Ramos (cell line): ENCODE results near the gene CGNL1.

Experiments used
- in situ Hi-C: fragments of 300-500 bp; cut with MboI; formaldehyde crosslinking; loops from one replicate; pipeline ENCODE4 v1.14.3; 2022; ENCODE audit warnings: low sequenced_read_pairs; ENCODE audit not compliant: unreplicated experiment

Gene CGNL1

GRCh38 chr15:57583282-57583681, 207.0 kb downstream of the CGNL1 start:
- in situ Hi-C loops = no loop called here

GRCh38 chr15:57583720-57584119, 207.4 kb downstream of the CGNL1 start:
- in situ Hi-C loops = no loop called here

DNA sequence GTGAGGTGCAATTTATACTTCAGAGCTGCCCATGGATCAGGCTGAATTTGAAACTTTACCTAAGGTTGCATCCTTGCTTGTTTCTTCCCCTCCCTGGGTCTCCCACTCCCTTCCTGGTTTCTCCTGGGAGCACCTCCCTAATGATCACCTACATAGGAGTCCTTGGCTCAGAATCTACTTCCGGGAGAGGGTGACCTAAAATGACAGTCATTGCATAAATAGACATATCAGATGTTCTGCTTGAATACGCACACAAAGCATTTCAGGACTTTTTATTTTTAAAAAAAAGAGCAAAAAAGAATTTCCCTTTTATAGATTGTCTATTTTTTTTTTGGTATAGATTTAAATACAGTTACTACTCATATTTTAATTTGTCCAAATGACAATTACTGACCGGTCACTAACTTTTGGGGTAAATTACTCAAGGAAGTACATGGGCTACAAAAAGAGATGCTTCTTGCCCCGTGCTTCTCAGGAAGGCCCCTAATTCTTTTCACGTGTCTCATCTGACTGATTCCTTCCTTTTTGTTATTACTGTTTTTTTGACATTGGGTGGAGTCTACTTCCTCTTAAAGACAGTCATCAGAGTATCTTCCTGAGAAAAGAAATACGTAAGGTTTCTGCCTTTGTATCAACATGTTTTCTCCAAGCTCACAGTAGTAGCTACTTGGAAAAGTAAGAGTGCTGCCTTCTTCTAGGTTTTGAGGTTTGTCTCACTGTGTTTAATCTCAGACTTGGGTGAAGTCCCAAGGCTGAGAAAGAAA, 210.5 kb downstream of the CGNL1 start:
- in situ Hi-C loops = no loop called here

GRCh38 chr15:57589281-57589680, 213.0 kb downstream of the CGNL1 start:
- in situ Hi-C loops = no loop called here

GRCh38 chr15:57589754-57590153, 213.4 kb downstream of the CGNL1 start:
- in situ Hi-C loops = no loop called here

GRCh38 chr15:57591237-57591821, 215.0 kb downstream of the CGNL1 start:
- in situ Hi-C loops = no loop called here

- in situ Hi-C loops = no loop called here
Measured at GRCh38 chr15:57591822-57592367, 215.6 kb downstream of the CGNL1 start, which contains the start of gene MYZAP. MYZAP (plus strand) TSS chr15:57591904; CDS start chr15:57592035, 131 bp downstream.

DNA sequence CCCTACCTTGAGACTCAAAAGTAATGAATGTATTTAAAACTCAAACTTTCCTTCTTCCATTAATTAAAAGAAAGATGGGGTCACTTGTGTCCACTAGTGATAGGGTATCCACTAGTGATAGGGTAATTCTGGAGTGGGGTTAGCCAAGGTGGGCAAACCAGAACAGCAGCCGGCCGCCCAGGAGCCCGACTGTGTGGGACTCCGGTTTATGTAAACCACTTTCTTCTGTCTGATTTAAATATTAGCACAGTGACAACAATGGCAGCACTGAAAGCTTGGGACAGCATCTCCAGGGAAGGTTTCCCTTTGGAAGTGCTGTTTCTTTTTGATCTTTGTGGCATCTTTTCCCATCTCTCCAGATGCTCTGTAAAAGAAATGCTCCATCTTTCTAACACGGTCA, 216.1 kb downstream of the CGNL1 start:
- in situ Hi-C loops = no loop called here

- in situ Hi-C loops = no loop called here
Measured at GRCh38 chr15:57592836-57593420, 216.6 kb downstream of the CGNL1 start.

DNA sequence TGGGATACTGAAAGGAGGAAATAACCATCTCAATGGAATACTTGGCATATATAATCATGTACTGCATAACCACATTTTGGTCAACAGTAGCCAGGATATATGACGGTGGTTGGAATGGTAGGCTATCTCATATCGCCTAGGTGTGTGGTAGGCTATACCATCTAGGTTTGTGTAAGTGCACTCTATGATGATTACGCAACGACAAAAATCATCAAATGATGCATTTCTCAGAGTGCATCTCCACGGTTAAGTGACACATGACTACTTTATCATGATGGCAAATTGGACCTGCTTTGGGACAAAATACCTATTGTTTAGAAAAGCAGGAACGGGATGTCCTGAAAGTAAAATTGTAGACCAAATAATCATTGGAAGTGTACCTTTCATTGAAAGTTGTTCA, 218.2 kb downstream of the CGNL1 start:
- in situ Hi-C loops = no loop called here

GRCh38 chr15:57595011-57595866, 218.9 kb downstream of the CGNL1 start:
- in situ Hi-C loops = no loop called here

DNA sequence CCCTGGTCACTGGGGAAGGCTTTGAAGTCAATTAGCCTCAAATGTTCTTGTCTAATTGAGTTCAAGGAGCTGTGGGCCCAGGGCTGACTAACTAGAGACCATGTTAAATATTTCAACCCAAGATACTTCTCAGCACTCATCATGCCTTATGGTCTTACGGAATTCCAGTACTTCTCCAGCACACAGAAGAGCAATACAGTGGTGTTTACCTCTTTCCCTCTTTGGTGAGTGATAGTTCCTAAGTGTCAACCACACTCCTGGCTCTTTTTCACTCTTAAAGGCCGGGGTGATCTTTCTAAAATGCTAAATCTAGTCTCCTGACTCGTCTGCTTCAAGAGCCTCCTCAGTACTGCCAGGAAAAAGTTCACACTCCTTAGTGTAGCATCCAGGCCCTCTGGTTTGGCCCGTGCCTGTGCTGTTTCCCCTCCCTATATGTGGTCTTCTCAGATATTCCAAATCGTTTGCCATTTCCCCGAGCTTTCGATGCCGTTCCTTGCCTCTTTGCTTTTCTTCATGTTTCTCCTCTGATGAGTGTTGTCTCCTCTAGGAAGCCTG, 220.1 kb downstream of the CGNL1 start:
- in situ Hi-C loops = no loop called here

GRCh38 chr15:57596978-57597377, 220.7 kb downstream of the CGNL1 start:
- in situ Hi-C loops = no loop called here

GRCh38 chr15:57597431-57597830, 221.1 kb downstream of the CGNL1 start:
- in situ Hi-C loops = no loop called here

DNA sequence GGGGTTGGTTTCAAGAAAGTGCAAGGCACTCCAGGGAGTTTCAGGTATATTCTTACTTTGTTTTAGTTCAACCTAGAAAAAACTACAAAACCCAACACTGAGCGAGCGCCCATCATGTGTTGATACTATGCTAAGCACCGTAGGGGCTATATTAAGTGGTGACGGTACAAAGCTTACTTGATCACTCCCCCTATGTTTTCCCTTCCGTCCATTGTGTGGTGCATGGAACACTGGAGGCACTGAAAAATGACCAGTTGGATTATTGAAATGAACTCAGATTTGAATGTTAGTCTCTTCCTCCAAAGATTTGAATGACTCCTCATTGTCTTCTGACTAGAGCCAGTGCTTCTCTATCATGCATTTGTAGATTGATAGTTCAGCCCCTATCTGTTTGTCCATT, 222.0 kb downstream of the CGNL1 start:
- in situ Hi-C loops = no loop called here

DNA sequence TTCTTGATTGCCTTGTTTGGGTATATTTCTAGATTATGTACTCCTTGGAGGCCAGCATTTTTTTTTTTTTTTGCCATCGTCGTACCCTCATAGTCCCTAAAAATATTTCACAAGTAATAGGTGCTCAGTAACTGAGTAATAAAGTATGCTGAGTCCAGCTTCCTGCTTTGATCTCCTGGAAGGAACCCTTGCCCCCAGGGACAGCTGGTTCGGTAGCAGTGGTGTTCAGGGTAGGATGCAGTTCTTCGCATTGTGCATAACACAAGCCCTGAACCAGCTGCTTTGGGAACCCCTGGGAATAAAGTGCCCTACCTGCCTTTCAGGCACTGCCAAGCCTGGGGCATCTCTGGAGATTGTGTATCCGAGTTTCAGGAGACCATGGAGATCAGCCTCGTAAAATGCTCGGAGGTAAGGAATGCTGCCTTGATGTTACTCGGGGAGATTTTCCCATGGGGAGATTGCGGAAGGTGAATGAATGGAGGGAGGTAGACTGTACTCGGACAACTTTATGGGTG, 223.0 kb downstream of the CGNL1 start:
- in situ Hi-C loops = no loop called here

DNA sequence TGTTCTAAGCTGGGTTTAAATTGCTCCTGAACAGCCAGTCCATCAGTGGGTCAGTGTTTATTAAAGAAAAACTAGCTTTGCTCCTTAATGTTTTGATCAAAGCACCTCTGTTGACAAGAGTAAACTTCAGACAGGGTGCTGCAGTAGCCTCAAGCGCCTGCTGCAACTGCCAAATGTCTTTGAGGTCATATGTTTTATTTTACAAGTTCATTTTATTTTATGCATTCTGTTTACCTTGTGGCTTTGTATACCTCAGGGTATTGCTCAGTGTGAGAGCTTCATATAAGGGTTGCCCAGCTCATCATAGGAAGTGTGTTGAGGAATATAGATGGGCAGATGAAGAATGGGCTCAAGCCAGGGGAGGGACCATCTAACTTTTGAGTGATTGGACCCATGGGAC, 223.9 kb downstream of the CGNL1 start:
- in situ Hi-C loops = no loop called here
